Stimulated activated CD4-positive, alpha-beta T cell treated with anti-CD3 and anti-CD28 coated beads, Interleukin-15, amount 100 ng/mL, for 24 hours (primary cell): ENCODE measurements around the gene RRP12.

Experiments used
- DNase-seq: peaks from one replicate; pipeline ENCODE4 v3.0.0-alpha.2; 2020

Gene RRP12

GRCh38 chr10:97406064-97406463 lies 4.9 kb upstream of the RRP12 start:
- no peak for DNase-seq

GRCh38 chr10:97404044-97404443 lies 2.9 kb upstream of the RRP12 start:
- no peak for DNase-seq

GRCh38 chr10:97401455-97401919 lies 347 bp upstream of the RRP12 start:
- no peak for DNase-seq

GRCh38 chr10:97399843-97400545 lies 1.1 kb downstream of the RRP12 start:
- DNase-seq = peak; percentile 53

- DNase-seq = no peak
Measured at GRCh38 chr10:97396056-97396455, 5.1 kb downstream of the RRP12 start.

- no peak for DNase-seq
Measured at GRCh38 chr10:97393034-97393573, 8.0 kb downstream of the RRP12 start.

- no peak for DNase-seq
Measured at GRCh38 chr10:97390091-97390490, 11.0 kb downstream of the RRP12 start.

- no peak for DNase-seq
Measured at GRCh38 chr10:97388152-97388551, 13.0 kb downstream of the RRP12 start.

- no peak for DNase-seq
Measured at GRCh38 chr10:97385565-97385964, 15.6 kb downstream of the RRP12 start.

- DNase-seq = no peak
Measured at GRCh38 chr10:97384641-97385040, 16.5 kb downstream of the RRP12 start.

GRCh38 chr10:97384156-97384555 lies 17.0 kb downstream of the RRP12 start:
- no peak for DNase-seq

- no peak for DNase-seq
Measured at GRCh38 chr10:97383159-97383558, 18.0 kb downstream of the RRP12 start.

- DNase-seq = no peak
Measured at GRCh38 chr10:97381626-97382025, 19.5 kb downstream of the RRP12 start.

- DNase-seq = no peak
Measured at GRCh38 chr10:97380516-97380915, 20.6 kb downstream of the RRP12 start.

- DNase-seq = no peak
Measured at GRCh38 chr10:97378933-97379921, 21.9 kb downstream of the RRP12 start.

GRCh38 chr10:97376413-97376812 lies 24.7 kb downstream of the RRP12 start:
- no peak for DNase-seq

- no peak for DNase-seq
Measured at GRCh38 chr10:97373456-97373855, 27.7 kb downstream of the RRP12 start.

- DNase-seq = no peak
Measured at GRCh38 chr10:97372233-97372875, 28.8 kb downstream of the RRP12 start.

- DNase-seq = no peak
Measured at GRCh38 chr10:97371696-97372095, 29.4 kb downstream of the RRP12 start.

- DNase-seq = no peak
Measured at GRCh38 chr10:97367126-97367649, 34.0 kb downstream of the RRP12 start.

GRCh38 chr10:97366572-97366971 lies 34.6 kb downstream of the RRP12 start:
- DNase-seq = no peak

- DNase-seq = no peak
Measured at GRCh38 chr10:97365761-97366351, 35.3 kb downstream of the RRP12 start.
